ENCODE results near the gene SKAP1. TPM values are rescaled to one million over a fixed set of nuclear protein-coding genes. Genes with fewer than 3 reads are reported as not detected.
"Not testable (repeated sequence)": the region's sequence is repeated elsewhere in the genome, so short reads cannot be mapped to it uniquely, and the experiment has no call there.

Gene SKAP1
- total RNA-seq, 1 donor from 2014 or later: not detected

GRCh38 chr17:48426761-48427500, 3.1 kb downstream of the SKAP1 start:
- H3K4me2 ChIP-seq: no peak overlapping the region
- DNase-seq (ENCODE audit: low spot score): no peak
- H3K9me3 Mint-ChIP-seq: no peaks in the 10 kb centered on the region
- no peak overlapping the region for H3K4me3 ChIP-seq
- H3K9ac ChIP-seq: no peak overlapping the region
- no peaks in the 10 kb centered on the region for H3K36me3 Mint-ChIP-seq
- peaks cover 60% of the 10 kb centered on the region for H3K27me3 ChIP-seq
- H3K4me1 Mint-ChIP-seq: peaks cover 12% of the 10 kb centered on the region
- H3K27ac Mint-ChIP-seq: no peak overlapping the region
- peaks cover 3% of the 10 kb centered on the region for H3K4me1 ChIP-seq
- H3K27me3 Mint-ChIP-seq (ENCODE audit: insufficient read depth, low read depth): peaks cover 23% of the 10 kb centered on the region
- no peaks in the 10 kb centered on the region for H3K79me2 ChIP-seq (ENCODE audit: low read depth)
- H3F3A ChIP-seq (ENCODE audit: low read depth): no peaks in the 10 kb centered on the region
- no peak overlapping the region for H3K4me3 Mint-ChIP-seq
- H3K36me3 ChIP-seq: no peaks in the 10 kb centered on the region
- no peak for TF ChIP-seq CTCF (IDR thresholded peaks at IDR 0.05)
- no peak for TF ChIP-seq EZH2 (IDR thresholded peaks at IDR 0.05)
- TF ChIP-seq EZH2phosphoT487 (IDR thresholded peaks at IDR 0.05): no peak
- no peaks in the 10 kb centered on the region for H3K9me3 ChIP-seq (ENCODE audit: low read depth)
- H2AFZ ChIP-seq (replicated peaks): no peak overlapping the region
- H4K20me1 ChIP-seq (ENCODE audit: low read depth): no peaks in the 10 kb centered on the region
- H3K27ac ChIP-seq: no peak overlapping the region

GRCh38 chr17:48426019-48426665, 3.9 kb downstream of the SKAP1 start:
- Histone ChIP-seq H3K9me3 (ENCODE audit: low read depth) (no peaks in the 10 kb centered on the region), H4K20me1 (ENCODE audit: low read depth) (no peaks in the 10 kb centered on the region), H3K36me3 (no peaks in the 10 kb centered on the region), H3K4me1 (peaks cover 3% of the 10 kb centered on the region), H3K9ac (no peak overlapping the region), H3K4me2 (no peak overlapping the region), H3K27ac (no peak overlapping the region), H3F3A (ENCODE audit: low read depth) (no peaks in the 10 kb centered on the region), H3K4me3 (no peak overlapping the region), H3K27me3 (peaks cover 52% of the 10 kb centered on the region), H2AFZ (replicated peaks) (no peak overlapping the region), H3K79me2 (ENCODE audit: low read depth) (no peaks in the 10 kb centered on the region)
- peaks cover 17% of the 10 kb centered on the region for H3K27me3 Mint-ChIP-seq (ENCODE audit: insufficient read depth, low read depth)
- no peaks in the 10 kb centered on the region for H3K9me3 Mint-ChIP-seq
- no peak for DNase-seq (ENCODE audit: low spot score)
- TF ChIP-seq EZH2phosphoT487 (IDR thresholded peaks at IDR 0.05) (no peak), CTCF (IDR thresholded peaks at IDR 0.05) (no peak), EZH2 (IDR thresholded peaks at IDR 0.05) (no peak)
- no peak overlapping the region for H3K27ac Mint-ChIP-seq
- no peak overlapping the region for H3K4me3 Mint-ChIP-seq
- no peaks in the 10 kb centered on the region for H3K36me3 Mint-ChIP-seq
- H3K4me1 Mint-ChIP-seq: peaks cover 12% of the 10 kb centered on the region

GRCh38 chr17:48422060-48422459, 8.0 kb downstream of the SKAP1 start:
- H3K9me3 ChIP-seq (ENCODE audit: low read depth); DNase-seq (ENCODE audit: low spot score); H3K9me3 Mint-ChIP-seq; H3K9ac ChIP-seq; H4K20me1 ChIP-seq (ENCODE audit: low read depth); H2AFZ ChIP-seq (replicated peaks); H3K4me1 ChIP-seq; H3K4me3 Mint-ChIP-seq; H3K4me2 ChIP-seq; H3K36me3 Mint-ChIP-seq; H3K27ac Mint-ChIP-seq; H3F3A ChIP-seq (ENCODE audit: low read depth); H3K4me1 Mint-ChIP-seq; H3K36me3 ChIP-seq; H3K4me3 ChIP-seq; H3K79me2 ChIP-seq (ENCODE audit: low read depth); H3K27me3 Mint-ChIP-seq (ENCODE audit: insufficient read depth, low read depth); H3K27ac ChIP-seq: not testable (repeated sequence)
- peaks cover 11% of the 10 kb centered on the region for H3K27me3 ChIP-seq

- Mint-ChIP-seq H3K27ac (no peak overlapping the region), H3K4me3 (no peak overlapping the region), H3K9me3 (no peaks in the 10 kb centered on the region), H3K36me3 (no peaks in the 10 kb centered on the region), H3K4me1 (no peaks in the 10 kb centered on the region), H3K27me3 (ENCODE audit: insufficient read depth, low read depth) (no peaks in the 10 kb centered on the region)
- Histone ChIP-seq H4K20me1 (ENCODE audit: low read depth) (no peaks in the 10 kb centered on the region), H3K36me3 (no peaks in the 10 kb centered on the region), H3K27ac (no peak overlapping the region), H2AFZ (replicated peaks) (no peak overlapping the region), H3K79me2 (ENCODE audit: low read depth) (no peaks in the 10 kb centered on the region), H3K4me2 (no peak overlapping the region), H3K9me3 (ENCODE audit: low read depth) (no peaks in the 10 kb centered on the region), H3K4me3 (no peak overlapping the region), H3K9ac (no peak overlapping the region), H3K4me1 (no peaks in the 10 kb centered on the region), H3K27me3 (peaks cover under 1% of the 10 kb centered on the region), H3F3A (ENCODE audit: low read depth) (no peaks in the 10 kb centered on the region)
- no peak for DNase-seq (ENCODE audit: low spot score)
- TF ChIP-seq EZH2 (IDR thresholded peaks at IDR 0.05) (no peak), CTCF (IDR thresholded peaks at IDR 0.05) (no peak), EZH2phosphoT487 (IDR thresholded peaks at IDR 0.05) (no peak)
Observed at GRCh38 chr17:48420823-48421222, 9.2 kb downstream of the SKAP1 start.
